Measurements from ENCODE around the gene IFT80. TPM values are rescaled to one million over a fixed set of nuclear protein-coding genes. Genes with fewer than 3 reads are reported as not detected.

The IFT80 gene
- polyA plus RNA-seq, 3 donors, result 1.3 to 7.7 (median 1.4) TPM

- no peak overlapping the region for H3K9ac ChIP-seq (ENCODE audit: insufficient read depth, low read length, poor library complexity, severe bottlenecking)
- H3K27me3 ChIP-seq (ENCODE audit: control insufficient read depth in 2 of 2, insufficient read depth in 2 of 2, low read length in 2 of 2), result no peaks in the 10 kb centered on the region
- no peaks in the 10 kb centered on the region for H3K4me1 Mint-ChIP-seq
- DNase-seq, result no peak
- no peaks in the 10 kb centered on the region for H4K20me1 ChIP-seq (ENCODE audit: insufficient read depth, low read length)
- peaks cover 51 to 80% of the 10 kb centered on the region in 2 donors for H3K36me3 ChIP-seq (replicated peaks in 1 of 2; ENCODE audit: control insufficient read depth in 1 of 2, insufficient read depth in 2 of 2, low read length in 2 of 2)
- no peaks in the 10 kb centered on the region for H3K9me3 Mint-ChIP-seq
- no peaks in the 10 kb centered on the region for H3K27me3 Mint-ChIP-seq (ENCODE audit: low read depth in 3 of 3)
- no peak overlapping the region for H3K27ac ChIP-seq (ENCODE audit: low read depth in 1 of 2, low read length in 2 of 2)
- peaks cover 38 to 58% of the 10 kb centered on the region in 2 donors for H3K36me3 Mint-ChIP-seq
- H3K9me3 ChIP-seq (replicated peaks in 1 of 2; ENCODE audit: control insufficient read depth in 1 of 2, insufficient read depth in 1 of 2, low read length in 2 of 2), result no peaks in the 10 kb centered on the region
- no peak overlapping the region for H3K4me3 ChIP-seq (replicated peaks in 1 of 3; ENCODE audit: low read depth in 2 of 3, low read length in 3 of 3)
- H3K79me2 ChIP-seq (ENCODE audit: insufficient read depth, low read length), result peaks cover 98% of the 10 kb centered on the region
- TF ChIP-seq CTCF (IDR thresholded peaks at IDR 0.05), result no peak
- no peak overlapping the region for H2AFZ ChIP-seq (ENCODE audit: insufficient read depth, low read depth, low read length, poor library complexity, severe bottlenecking)
- H3K27ac Mint-ChIP-seq, result peak overlapping the region in 3 of 7 donors; percentile 17 to 57 (median 54)
- no peak overlapping the region for H3K4me3 Mint-ChIP-seq
- 100% methylated on average over 1 of the region's 5 CpGs for WGBS (ENCODE audit: insufficient coverage)
- H3K4me2 ChIP-seq (replicated peaks; ENCODE audit: extremely low read depth, low read length, poor library complexity, severe bottlenecking), result no peak overlapping the region
- no peaks in the 10 kb centered on the region for H3K4me1 ChIP-seq (ENCODE audit: control insufficient read depth in 1 of 2, insufficient read depth in 2 of 2, low read length in 2 of 2)
- intact Hi-C loops (cut with micrococcal nuclease), result no loop called here
These were observed 38.0 kb upstream of the IFT80 start for GRCh38 chr3:160437083-160437455.

- TF ChIP-seq CTCF (IDR thresholded peaks at IDR 0.05), result no peak
- H3K27ac ChIP-seq (ENCODE audit: low read depth in 1 of 2, low read length in 2 of 2), result peak overlapping the region in 1 of 2 donors; percentile 26
- Mint-ChIP-seq H3K36me3 (peaks cover 47 to 69% of the 10 kb centered on the region in 2 donors), H3K4me1 (no peaks in the 10 kb centered on the region), H3K27ac (peak overlapping the region in 1 of 7 donors; percentile 54), H3K4me3 (no peak overlapping the region), H3K9me3 (no peaks in the 10 kb centered on the region), H3K27me3 (ENCODE audit: low read depth in 3 of 3) (no peaks in the 10 kb centered on the region)
- H3K36me3 ChIP-seq (replicated peaks in 1 of 2; ENCODE audit: control insufficient read depth in 1 of 2, insufficient read depth in 2 of 2, low read length in 2 of 2), result peaks cover 63 to 87% of the 10 kb centered on the region in 2 donors
- no peak for DNase-seq
- peaks cover 96% of the 10 kb centered on the region for H3K79me2 ChIP-seq (ENCODE audit: insufficient read depth, low read length)
- H3K27me3 ChIP-seq (ENCODE audit: control insufficient read depth in 2 of 2, insufficient read depth in 2 of 2, low read length in 2 of 2), result no peaks in the 10 kb centered on the region
- H3K9ac ChIP-seq (ENCODE audit: insufficient read depth, low read length, poor library complexity, severe bottlenecking), result no peak overlapping the region
- intact Hi-C loops (cut with micrococcal nuclease), result no loop called here
- no peak overlapping the region for H3K4me2 ChIP-seq (replicated peaks; ENCODE audit: extremely low read depth, low read length, poor library complexity, severe bottlenecking)
- no peak overlapping the region for H3K4me3 ChIP-seq (replicated peaks in 1 of 3; ENCODE audit: low read depth in 2 of 3, low read length in 3 of 3)
- no peaks in the 10 kb centered on the region for H3K9me3 ChIP-seq (replicated peaks in 1 of 2; ENCODE audit: control insufficient read depth in 1 of 2, insufficient read depth in 1 of 2, low read length in 2 of 2)
- WGBS (ENCODE audit: insufficient coverage), result no CpG with 5 or more reads among the region's 1 CpG
- H3K4me1 ChIP-seq (ENCODE audit: control insufficient read depth in 1 of 2, insufficient read depth in 2 of 2, low read length in 2 of 2), result no peaks in the 10 kb centered on the region
- no peak overlapping the region for H2AFZ ChIP-seq (ENCODE audit: insufficient read depth, low read depth, low read length, poor library complexity, severe bottlenecking)
- no peaks in the 10 kb centered on the region for H4K20me1 ChIP-seq (ENCODE audit: insufficient read depth, low read length)
These were observed 36.7 kb upstream of the IFT80 start for GRCh38 chr3:160435747-160436146.
